MM.1S (cell line): ENCODE results near the gene TBL1X.

Experiments used
- DNase-seq: peaks from one replicate; pipeline ENCODE4 v3.0.0-alpha.2; 2015
- H2AFZ ChIP-seq: fragments of 300-600 bp; sonication (generic); 2 replicates; pipeline ENCODE4 v1.6.0; 2016; ENCODE audit warnings: antibody characterized with exemption, low read length
- H3F3A ChIP-seq: fragments of 300-600 bp; sonication (generic); 2 replicates; pipeline ENCODE4 v1.6.1; 2016; ENCODE audit warnings: mild to moderate bottlenecking, antibody characterized with exemption, low read length, moderate library complexity, mixed read lengths; ENCODE audit not compliant: insufficient read depth
- H3K27ac ChIP-seq: fragments of 300-600 bp; sonication (generic); 2 replicates; pipeline ENCODE4 v1.5.1; 2016; ENCODE audit warnings: mild to moderate bottlenecking, low read length
- H3K27me3 ChIP-seq: fragments of 300-600 bp; sonication (generic); replicated peaks from 2 replicates; pipeline ENCODE4 v1.6.0; 2016; ENCODE audit warnings: low read length; ENCODE audit not compliant: insufficient read depth
- H3K36me3 ChIP-seq: fragments of 300-600 bp; sonication (generic); replicated peaks from 2 replicates; pipeline ENCODE4 v1.6.1; 2016; ENCODE audit warnings: mild to moderate bottlenecking, low read length, mixed read lengths; ENCODE audit not compliant: insufficient read depth
- H3K4me1 ChIP-seq: fragments of 300-600 bp; sonication (generic); 2 replicates; pipeline ENCODE4 v1.6.1; 2016; ENCODE audit warnings: low read length, mixed read lengths
- H3K4me2 ChIP-seq: fragments of 300-600 bp; sonication (generic); 2 replicates; pipeline ENCODE4 v1.6.0; 2016; ENCODE audit warnings: low read depth, low read length
- H3K4me3 ChIP-seq: fragments of 300-600 bp; sonication (generic); 2 replicates; pipeline ENCODE4 v1.5.1; 2016; ENCODE audit warnings: low read length, mixed read lengths
- H3K79me2 ChIP-seq: fragments of 300-600 bp; sonication (generic); 2 replicates; pipeline ENCODE4 v1.6.1; 2016; ENCODE audit warnings: mixed run types, low read length, mixed read lengths
- H3K9ac ChIP-seq: fragments of 300-600 bp; sonication (generic); 2 replicates; pipeline ENCODE4 v1.6.1; 2016; ENCODE audit warnings: low read length, mixed read lengths
- H3K9me2 ChIP-seq: fragments of 300-600 bp; sonication (generic); replicated peaks from 2 replicates; pipeline ENCODE4 v1.6.1; 2016; ENCODE audit warnings: mild to moderate bottlenecking, low read length, mixed read lengths; ENCODE audit not compliant: insufficient read depth
- H3K9me3 ChIP-seq: fragments of 300-600 bp; sonication (generic); replicated peaks from 2 replicates; pipeline ENCODE4 v1.6.1; 2016; ENCODE audit warnings: mild to moderate bottlenecking, low read length, mixed read lengths; ENCODE audit not compliant: insufficient read depth
- H4K20me1 ChIP-seq: fragments of 300-600 bp; sonication (generic); 2 replicates; pipeline ENCODE4 v1.6.1; 2016; ENCODE audit warnings: mild to moderate bottlenecking, low read length, moderate library complexity, mixed read lengths; ENCODE audit not compliant: insufficient read depth
- EZH2 ChIP-seq: fragments of 300-600 bp; sonication (generic); optimal IDR thresholded peaks from 2 replicates; pipeline ENCODE3; 2017; ENCODE audit warnings: low read depth, mild to moderate bottlenecking, antibody characterized with exemption, low read length, mixed read lengths
- EZH2phosphoT487 ChIP-seq: fragments of 300-600 bp; sonication (generic); IDR thresholded peaks from 2 replicates; pipeline ENCODE4 v1.6.1; 2018; ENCODE audit warnings: antibody characterized with exemption, low read length
- TF ChIP-seq, protein P1 (sequence below): fragments of 300-600 bp; sonication (generic); IDR thresholded peaks from 2 replicates; pipeline ENCODE4 v1.5.1; 2016; ENCODE audit warnings: antibody characterized with exemption, low read length, mixed read lengths

The TBL1X gene

GRCh38 chrX:9582956-9583355 is 118.1 kb downstream of the TBL1X start:
- Histone ChIP-seq H3K9ac (no peak overlapping the region), H3K4me2 (no peak overlapping the region), H3K9me3 (no peaks in the 10 kb centered on the region), H3K4me3 (no peak overlapping the region), H3K36me3 (no peaks in the 10 kb centered on the region), H3K4me1 (no peaks in the 10 kb centered on the region), H2AFZ (no peak overlapping the region), H3K79me2 (peaks cover 91% of the 10 kb centered on the region), H4K20me1 (no peaks in the 10 kb centered on the region; the same call in 1 of the 2 replicates), H3K27ac (no peak overlapping the region), H3K27me3 (no peaks in the 10 kb centered on the region), H3K9me2 (no peaks in the 10 kb centered on the region), H3F3A (no peaks in the 10 kb centered on the region)
- DNase-seq: no peak
- TF ChIP-seq EZH2 (no peak), EZH2phosphoT487 (no peak)
- TF ChIP-seq, protein P1, sequence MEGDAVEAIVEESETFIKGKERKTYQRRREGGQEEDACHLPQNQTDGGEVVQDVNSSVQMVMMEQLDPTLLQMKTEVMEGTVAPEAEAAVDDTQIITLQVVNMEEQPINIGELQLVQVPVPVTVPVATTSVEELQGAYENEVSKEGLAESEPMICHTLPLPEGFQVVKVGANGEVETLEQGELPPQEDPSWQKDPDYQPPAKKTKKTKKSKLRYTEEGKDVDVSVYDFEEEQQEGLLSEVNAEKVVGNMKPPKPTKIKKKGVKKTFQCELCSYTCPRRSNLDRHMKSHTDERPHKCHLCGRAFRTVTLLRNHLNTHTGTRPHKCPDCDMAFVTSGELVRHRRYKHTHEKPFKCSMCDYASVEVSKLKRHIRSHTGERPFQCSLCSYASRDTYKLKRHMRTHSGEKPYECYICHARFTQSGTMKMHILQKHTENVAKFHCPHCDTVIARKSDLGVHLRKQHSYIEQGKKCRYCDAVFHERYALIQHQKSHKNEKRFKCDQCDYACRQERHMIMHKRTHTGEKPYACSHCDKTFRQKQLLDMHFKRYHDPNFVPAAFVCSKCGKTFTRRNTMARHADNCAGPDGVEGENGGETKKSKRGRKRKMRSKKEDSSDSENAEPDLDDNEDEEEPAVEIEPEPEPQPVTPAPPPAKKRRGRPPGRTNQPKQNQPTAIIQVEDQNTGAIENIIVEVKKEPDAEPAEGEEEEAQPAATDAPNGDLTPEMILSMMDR: no peak

DNA sequence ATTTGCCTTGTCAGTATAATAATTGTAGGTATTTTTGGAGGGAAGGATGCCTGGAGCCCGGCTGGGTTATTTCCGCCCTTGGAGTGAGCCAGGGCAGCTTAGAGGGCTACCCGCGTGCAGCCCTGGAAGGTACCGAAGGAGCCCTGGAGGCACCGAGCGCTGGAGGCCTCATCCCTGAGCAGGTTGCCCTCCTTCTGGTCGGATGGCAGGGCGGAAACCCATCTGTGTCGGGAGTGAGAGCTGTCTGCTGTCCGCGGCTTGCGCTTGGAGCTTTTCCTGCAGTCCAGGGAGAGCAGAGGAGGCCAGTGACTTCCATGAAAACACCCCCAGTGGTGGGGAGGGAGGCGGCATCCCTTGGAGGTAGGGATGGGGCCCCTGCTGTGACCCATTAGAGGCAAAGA is 122.1 kb downstream of the TBL1X start:
- Histone ChIP-seq H3K4me1 (no peaks in the 10 kb centered on the region), H3K4me3 (no peak overlapping the region), H2AFZ (no peak overlapping the region), H3K9me2 (no peaks in the 10 kb centered on the region), H4K20me1 (no peaks in the 10 kb centered on the region; the same call in 1 of the 2 replicates), H3F3A (no peaks in the 10 kb centered on the region), H3K4me2 (no peak overlapping the region), H3K9ac (no peak overlapping the region), H3K9me3 (no peaks in the 10 kb centered on the region), H3K79me2 (peaks cover 85% of the 10 kb centered on the region), H3K27ac (no peak overlapping the region), H3K27me3 (no peaks in the 10 kb centered on the region), H3K36me3 (no peaks in the 10 kb centered on the region)
- no peak for DNase-seq
- TF ChIP-seq EZH2: no peak
- TF ChIP-seq, protein P1: no peak
- no peak for TF ChIP-seq EZH2phosphoT487

DNA sequence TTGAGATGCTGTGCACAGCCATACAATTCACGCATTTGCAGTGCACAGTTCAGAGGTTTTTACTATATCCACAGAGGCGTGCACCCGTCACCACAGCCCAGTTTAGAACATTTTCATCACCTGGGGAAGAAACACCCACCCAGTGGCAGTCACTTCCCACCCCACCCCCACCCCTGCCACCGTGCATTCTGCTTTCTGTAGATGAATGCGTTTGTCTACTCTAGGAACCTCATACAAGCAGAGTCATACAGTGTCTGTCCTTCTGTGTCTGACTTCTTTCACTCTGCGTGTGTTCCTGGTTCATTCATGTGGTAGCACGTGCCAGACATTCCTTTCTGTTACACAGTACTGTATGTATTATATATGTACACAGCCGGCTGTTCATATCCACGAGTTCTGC is 122.8 kb downstream of the TBL1X start:
- Histone ChIP-seq H3K9me2 (no peaks in the 10 kb centered on the region), H2AFZ (no peak overlapping the region), H3K4me3 (no peak overlapping the region), H3K79me2 (peaks cover 86% of the 10 kb centered on the region), H4K20me1 (no peaks in the 10 kb centered on the region; the same call in 1 of the 2 replicates), H3K4me2 (no peak overlapping the region), H3K27ac (no peak overlapping the region), H3K9ac (no peak overlapping the region), H3K36me3 (no peaks in the 10 kb centered on the region), H3K4me1 (no peaks in the 10 kb centered on the region), H3K27me3 (no peaks in the 10 kb centered on the region), H3K9me3 (no peaks in the 10 kb centered on the region), H3F3A (no peaks in the 10 kb centered on the region)
- no peak for TF ChIP-seq EZH2
- no peak for TF ChIP-seq EZH2phosphoT487
- TF ChIP-seq, protein P1: no peak
- no peak for DNase-seq
